Cardiac septum (tissue), 1 donor: ENCODE results near the gene SSRP1. TPM values are rescaled to one million over a fixed set of nuclear protein-coding genes. Genes with fewer than 3 reads are reported as not detected.
"Not testable (repeated sequence)": the region's sequence is repeated elsewhere in the genome, so short reads cannot be mapped to it uniquely, and the experiment has no call there.

Experiments used
- DNase-seq: peaks from one replicate; pipeline ENCODE4 v3.0.0-alpha.2; 2020; ENCODE audit warnings: low spot score
- intact Hi-C: fragments of 100-400 bp; cut with DNase I; formaldehyde crosslinking; loops from one replicate; pipeline ENCODE4 v1.14.0; 2022
- total RNA-seq: library from RNA; stranded (reverse); fragmentation: NEBNext Ultra II Directional; extraction: Animal tissue kit (Norgen Biotek cat#: 25700); gene quantifications from one replicate; pipeline ENCODE4 v1.2.1, GENCODE V29; 2021
- donor health status: DM: no; HTN: no; CAD: no.

The SSRP1 gene
- total RNA-seq, 1 donor from 2014 or later: 35.4 TPM

DNA sequence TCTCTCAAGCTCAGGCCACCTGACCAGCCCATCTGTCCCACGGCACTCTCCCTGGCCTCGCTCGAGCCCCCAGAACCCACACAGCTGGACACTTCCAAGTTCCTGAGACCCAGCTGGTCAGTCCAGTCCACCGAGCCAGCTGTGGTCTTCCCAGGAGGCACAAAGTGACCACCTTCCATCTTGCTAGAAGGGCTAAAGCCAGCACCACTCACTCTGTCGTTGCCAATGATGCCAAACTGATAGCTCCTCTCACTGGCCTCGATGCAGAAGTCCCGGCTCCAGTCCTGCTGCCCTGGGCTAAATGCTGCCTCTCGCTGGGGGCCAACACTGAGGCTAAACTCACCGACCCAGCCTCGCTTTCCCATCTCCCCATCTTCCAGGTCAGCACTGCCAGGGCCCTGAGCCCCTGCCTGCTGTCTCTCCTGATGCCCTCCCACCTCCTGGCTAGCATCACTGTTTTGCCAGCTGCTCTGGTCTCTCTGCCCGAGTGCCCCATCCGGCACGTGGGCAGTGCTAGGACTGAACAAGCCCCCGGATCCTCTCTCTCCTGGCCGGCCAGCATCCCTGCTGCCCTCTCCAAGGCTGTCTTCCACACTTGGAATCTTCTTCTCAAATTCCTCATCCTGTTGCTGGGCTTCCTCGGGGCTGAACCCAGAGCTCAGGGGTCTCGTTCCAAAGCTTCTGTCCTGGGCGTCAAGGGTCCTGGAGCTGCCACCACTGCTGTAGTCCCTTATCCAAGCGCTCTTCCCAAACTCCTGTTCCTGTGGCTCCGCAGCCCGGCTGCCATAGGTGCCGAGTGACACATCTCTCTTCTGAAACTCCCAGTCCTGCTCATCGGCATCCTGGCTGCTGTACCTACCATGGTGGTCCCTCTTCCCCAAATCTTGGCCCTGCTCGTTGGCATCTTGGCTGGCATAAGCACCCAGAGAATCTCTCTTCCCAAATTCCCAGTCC is 26.3 kb downstream of the SSRP1 start:
- intact Hi-C loops: no loop called here
- DNase-seq: no peak

GRCh38 chr11:57308426-57309060 is 27.1 kb downstream of the SSRP1 start:
- no peak for DNase-seq
- intact Hi-C loops: no loop called here

GRCh38 chr11:57307666-57308270 is 27.9 kb downstream of the SSRP1 start:
- no peak for DNase-seq
- intact Hi-C loops: no loop called here

DNA sequence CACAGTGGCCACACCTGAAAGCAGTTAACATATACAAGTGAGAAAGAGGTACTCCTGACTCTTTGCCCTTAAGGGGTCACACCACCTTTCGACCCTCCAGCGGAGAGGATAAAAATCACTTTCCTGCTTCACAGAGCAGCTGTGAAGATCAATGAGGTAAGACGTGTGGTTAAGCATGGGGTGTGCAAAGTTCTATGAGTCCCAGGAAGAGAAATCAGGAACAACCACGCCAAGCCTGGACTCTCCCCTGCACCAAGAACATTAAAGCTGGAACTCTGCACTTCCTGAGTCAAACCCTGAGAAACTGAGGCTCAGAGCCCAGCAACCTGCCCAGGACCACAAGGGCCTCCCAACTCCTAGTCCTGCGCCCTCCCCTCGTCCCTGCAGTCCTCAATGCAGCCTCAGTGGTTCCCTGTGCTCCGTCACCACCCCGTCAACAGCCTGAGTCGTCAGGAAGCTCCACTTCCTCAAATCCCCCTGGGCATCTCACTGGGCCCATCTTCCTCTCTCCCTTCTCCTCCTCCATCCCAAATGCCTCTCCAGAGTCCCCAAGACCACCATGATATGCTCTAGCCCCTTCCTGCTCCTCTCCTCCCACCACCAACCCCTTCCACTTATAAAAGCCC is 28.6 kb downstream of the SSRP1 start:
- intact Hi-C loops: no loop called here
- DNase-seq: no peak

DNA sequence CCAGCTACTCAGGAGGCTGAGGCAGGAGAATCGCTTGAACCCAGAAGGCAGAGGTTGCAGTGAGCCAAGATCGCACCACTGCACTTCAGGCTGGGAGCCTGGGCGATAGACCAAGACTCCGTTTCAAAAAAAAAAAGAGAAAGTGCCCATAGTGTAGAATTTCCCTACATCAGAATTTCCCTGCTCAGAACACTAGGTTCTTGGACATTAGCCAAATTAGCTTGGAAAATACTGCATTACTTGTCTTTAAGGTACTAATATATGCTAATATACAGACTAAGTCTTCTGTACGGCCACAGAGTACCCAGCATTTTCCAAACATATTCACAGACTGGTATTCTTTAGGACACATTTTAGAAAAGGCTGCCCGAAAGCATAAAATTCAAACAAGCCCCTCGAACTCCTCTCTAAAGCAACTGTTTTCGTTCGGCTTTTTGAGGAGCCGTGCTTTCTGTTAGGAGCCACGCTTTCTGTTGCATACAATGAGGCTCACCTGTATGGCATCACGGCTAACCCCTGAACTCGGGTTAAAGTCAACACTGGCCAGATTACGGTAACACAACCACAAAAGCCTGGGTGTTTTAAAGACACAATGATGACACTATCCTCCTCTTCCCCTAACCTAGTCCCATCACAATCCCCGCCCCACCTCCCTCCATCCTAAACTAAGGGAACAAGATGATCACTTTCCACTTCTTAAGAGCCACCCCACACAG is 29.4 kb downstream of the SSRP1 start:
- DNase-seq: no peak
- intact Hi-C loops: no loop called here

DNA sequence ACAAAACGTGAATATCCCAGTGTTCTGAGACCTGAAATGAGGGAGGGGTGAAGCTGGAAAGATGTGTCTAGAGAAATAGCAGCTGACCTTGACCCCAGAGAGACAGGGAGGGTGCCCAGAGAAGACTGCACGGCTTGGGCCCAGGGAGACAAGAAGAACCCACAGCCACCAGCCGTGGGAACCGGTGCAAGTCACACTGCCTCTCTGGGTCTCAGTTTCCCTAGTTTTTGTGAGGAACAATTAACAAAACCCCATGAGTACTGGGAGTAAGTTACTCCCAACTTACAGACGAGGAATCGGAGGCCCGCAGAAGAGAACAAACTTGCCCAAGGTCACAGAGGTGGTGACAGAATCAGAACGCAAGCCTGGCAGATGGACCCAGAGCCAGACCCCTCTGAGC is 30.2 kb downstream of the SSRP1 start:
- intact Hi-C loops: no loop called here
- DNase-seq: no peak

GRCh38 chr11:57303990-57304579 is 31.6 kb downstream of the SSRP1 start:
- no peak for DNase-seq
- intact Hi-C loops: no loop called here

DNA sequence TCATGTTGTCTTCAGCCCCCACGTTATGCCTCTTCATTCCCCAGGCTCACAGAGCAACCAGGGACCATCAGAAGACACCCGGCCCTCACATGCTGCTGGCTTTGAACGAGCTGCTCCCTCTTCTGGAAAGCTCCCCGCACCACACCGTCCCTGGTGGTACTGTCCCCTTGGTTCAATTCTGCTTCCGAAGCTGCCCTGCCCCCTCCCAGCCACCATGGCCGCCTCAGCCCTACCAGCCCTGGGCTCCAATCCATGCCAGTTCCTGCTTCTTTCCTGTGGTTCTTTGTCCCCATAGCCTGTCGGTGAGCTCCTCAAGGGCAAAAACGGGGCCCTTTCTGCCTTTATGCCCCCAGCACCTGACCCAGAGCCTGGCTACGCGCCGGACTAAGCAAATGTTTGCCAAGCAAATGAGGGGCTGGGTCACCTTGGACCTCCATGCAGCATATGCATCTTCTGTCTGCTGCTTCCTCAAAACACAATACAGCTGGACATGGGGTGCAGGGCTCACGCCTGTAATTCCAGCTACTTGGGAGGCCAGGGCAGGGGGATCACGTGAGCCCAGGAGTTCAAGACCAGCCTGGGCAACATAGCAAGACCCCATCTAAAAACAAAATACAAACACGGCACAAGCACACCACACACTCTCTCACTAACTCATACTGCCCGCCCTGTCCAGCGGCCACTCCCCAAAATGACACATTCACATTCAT is 32.3 kb downstream of the SSRP1 start:
- intact Hi-C loops: no loop called here
- no peak for DNase-seq

GRCh38 chr11:57302489-57302888 is 33.2 kb downstream of the SSRP1 start:
- intact Hi-C loops: no loop called here
- DNase-seq: no peak

DNA sequence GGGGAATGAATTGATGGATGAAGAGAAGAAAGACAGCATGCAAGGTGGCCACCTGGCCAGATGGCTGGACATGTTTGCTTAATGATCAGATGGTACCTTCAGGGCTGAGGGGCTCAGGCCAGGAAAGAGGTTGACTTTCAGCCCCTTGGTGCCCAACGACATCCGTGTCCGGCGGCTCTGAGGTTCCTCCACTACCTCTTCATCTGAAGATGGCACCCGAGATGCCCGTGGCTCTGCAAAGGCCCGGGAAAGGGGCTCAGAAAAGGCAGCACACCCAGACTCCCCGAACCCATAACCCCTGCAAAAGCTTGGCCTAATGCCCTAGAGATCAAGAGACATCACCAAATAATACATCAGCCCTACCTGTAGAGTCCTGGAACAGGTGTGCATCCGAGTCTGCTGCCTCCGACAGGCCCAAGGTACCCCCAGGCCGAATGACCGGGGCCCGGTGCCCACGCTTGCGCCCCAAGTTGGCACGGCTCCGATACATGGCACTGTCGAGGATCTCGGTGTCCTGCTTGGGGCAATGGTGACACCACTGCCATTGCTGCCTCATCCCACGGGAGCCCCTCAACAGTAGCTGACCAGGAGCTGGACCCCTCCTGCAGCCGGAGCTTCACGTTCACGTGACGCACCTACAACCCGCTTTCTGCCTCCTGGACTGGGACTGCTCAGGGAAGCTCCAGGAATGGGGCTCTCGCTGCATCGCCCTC is 33.8 kb downstream of the SSRP1 start:
- intact Hi-C loops: no loop called here
- no peak for DNase-seq

DNA sequence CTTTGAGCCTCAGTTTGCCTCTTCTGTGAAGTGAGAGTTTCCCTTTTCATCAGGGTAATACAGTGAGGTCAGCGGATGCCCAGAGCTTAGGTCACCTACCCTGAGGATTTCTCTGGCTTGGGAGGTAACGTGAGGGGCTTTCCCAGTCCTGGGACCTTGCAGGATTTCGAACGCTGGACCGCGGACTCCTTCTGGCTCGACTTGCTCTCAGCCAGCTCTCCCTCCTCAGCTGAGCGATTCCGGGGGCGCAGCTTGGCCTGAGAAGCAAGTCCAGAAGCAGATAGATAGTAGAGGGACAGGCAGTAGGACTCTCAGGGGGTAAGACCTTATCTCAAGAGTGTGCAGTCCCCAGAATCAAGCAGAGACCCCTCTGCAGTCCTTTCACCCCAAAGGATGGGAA is 34.9 kb downstream of the SSRP1 start:
- intact Hi-C loops: no loop called here

GRCh38 chr11:57299150-57299737 is 36.4 kb downstream of the SSRP1 start:
- intact Hi-C loops: no loop called here
- DNase-seq: no peak

More for the DNA sequence above, 34.9 kb downstream of the SSRP1 start:
- no peak for DNase-seq

- intact Hi-C loops: no loop called here
- DNase-seq: no peak
Measured at GRCh38 chr11:57297221-57297620, 38.5 kb downstream of the SSRP1 start.

DNA sequence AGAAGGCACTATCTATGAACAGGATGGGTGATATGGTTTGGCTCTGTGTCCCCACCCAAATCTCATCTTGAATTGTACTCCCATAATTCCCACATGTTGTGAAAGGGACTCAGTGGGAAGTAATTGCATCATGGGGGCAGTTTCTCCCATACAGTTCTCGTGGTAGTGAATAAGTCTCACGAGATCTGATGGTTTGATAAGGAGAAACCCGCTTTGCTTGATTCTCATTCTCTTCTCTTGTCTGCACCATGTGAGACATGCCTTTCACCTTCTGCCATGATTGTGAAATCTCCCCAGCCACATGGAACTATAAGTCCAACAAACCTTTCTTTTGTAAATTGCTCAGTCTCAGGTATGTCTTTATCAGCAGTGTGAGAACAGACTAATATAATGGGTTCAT is 39.5 kb downstream of the SSRP1 start:
- DNase-seq, intact Hi-C loops: not testable (repeated sequence)

- no peak for DNase-seq
- intact Hi-C loops: no loop called here
Measured at GRCh38 chr11:57294225-57295131, 41.2 kb downstream of the SSRP1 start.

GRCh38 chr11:57290288-57290687 is 45.4 kb downstream of the SSRP1 start:
- intact Hi-C loops: no loop called here
- DNase-seq: no peak
